ENCODE results near the gene GABRB2. TPM values are rescaled to one million over a fixed set of nuclear protein-coding genes. Genes with fewer than 3 reads are reported as not detected.
"Not testable (repeated sequence)": the region's sequence is repeated elsewhere in the genome, so short reads cannot be mapped to it uniquely, and the experiment has no call there.

GABRB2 gene
- total RNA-seq, 1 donor from 2014 or later: 0.64 TPM

DNA sequence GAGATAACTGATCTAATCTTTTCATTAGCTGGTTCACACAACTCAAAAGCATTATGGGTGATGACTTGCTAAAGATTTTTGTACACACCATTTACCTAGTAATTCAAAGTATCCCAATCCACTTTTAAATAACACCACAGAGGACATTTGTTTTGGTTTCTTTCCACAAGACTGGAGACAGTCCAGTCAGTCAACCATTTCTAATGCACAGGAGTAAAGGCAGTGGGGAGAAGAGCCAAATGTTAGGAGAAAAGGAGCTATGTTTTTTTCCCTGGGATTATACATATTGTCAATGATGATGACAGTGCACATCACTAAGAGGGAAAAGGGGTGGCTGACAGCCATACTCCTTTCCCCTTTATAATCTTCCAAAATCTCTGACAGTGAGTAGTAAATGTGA, 240.9 kb downstream of the GABRB2 start:
- no peak for DNase-seq (ENCODE audit: low read depth)

DNA sequence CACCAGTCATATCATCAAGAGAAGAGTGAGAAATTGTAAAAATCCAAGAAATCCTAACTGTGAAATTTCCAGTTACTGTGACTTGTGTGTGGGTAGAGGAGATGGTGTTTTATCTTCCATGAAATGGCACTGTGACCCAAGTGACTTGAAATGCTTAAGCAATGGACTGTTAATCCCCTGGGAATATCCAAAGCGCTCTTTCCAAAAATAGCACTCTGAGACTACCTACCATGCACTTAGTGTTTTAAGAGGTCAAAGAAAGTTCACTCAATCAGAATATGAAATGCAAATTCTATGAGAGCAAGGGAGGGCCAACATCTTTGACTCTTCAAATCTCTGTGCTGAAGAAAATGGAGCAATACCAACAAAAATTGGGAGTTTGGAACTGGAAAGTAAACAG, 244.0 kb downstream of the GABRB2 start:
- DNase-seq (ENCODE audit: low read depth): peak; percentile 40

DNA sequence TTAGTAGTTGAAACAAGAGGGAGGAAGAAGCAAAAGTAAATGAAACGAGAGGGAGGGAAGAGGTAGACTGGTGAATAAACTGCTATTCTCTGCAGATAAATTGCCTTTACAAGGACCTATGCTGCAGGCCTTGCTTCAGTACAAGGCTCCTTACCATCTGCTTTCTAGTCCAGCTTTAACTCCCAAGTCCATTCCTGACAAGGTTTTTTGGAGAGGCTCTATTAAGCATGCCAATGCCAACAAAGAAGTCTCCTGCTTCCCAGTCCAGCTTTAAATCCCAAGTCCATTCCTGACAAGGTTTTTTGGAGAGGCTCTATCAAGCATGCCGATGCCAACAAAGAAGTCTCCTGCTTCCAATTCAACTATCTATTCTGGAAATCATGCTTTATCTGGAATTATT, 244.9 kb downstream of the GABRB2 start:
- no peak for DNase-seq (ENCODE audit: low read depth)

DNA sequence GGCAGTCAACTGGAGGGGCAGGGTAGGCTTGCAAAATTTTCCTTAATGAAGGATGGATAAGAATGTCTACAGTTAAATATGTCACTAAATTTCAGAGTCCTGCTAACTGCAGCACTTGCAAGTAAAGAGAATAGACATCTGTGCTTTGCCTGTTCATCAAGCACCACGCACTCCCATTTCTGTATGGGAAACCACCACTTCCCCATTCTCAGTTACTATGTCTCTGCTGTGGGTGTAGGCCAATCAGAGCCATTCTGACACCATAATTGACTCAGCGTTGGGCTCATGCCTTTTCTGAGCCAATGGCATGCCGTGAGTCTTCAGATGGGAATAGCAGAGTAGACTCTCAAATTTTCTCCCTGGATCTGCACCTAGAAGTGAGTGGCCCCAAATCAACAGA, 247.5 kb downstream of the GABRB2 start:
- DNase-seq (ENCODE audit: low read depth): no peak

DNA sequence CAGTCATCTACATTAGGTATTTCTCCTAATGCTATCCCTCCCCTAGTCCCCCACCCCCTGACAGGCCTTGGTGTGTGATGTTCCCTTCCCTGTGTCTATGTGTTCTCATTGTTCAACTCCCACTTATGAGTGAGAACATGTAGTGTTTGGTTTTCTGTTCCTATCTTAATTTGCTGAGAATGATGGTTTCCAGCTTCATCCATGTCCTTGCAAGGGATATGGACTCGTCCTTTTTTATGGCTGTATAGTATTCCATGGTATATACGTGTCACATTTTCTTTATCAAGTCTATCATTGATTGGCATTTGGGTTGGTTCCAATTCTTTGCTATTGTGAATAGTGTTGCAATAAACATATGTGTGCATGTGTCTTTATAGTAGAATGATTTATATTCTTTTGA, 249.1 kb downstream of the GABRB2 start:
- DNase-seq (ENCODE audit: low read depth): not testable (repeated sequence)

DNA sequence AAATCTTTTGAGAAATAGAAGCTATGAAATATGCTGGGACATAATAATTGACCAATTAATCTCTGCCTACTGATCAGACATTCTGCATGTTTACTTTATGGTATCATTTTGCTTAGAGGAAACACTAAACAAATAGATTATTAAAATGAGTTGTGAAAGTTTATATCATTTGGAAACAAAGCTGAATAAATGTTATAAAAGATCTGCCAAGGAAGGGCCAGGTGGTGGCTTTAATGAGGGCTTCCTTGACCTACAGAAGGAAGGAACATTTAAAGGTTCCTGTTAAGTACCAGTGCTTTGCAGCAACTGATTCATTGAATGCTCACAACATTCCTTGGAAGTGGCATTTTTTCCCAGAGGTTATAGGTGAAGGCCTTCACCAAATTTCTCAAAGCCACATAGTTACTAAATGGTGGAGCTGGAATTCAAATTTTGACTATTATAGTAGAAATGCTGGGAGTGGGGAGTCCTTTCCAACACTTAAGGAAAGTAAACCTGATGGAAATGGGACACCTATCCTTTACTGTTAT, 250.7 kb downstream of the GABRB2 start:
- no peak for DNase-seq (ENCODE audit: low read depth)

DNA sequence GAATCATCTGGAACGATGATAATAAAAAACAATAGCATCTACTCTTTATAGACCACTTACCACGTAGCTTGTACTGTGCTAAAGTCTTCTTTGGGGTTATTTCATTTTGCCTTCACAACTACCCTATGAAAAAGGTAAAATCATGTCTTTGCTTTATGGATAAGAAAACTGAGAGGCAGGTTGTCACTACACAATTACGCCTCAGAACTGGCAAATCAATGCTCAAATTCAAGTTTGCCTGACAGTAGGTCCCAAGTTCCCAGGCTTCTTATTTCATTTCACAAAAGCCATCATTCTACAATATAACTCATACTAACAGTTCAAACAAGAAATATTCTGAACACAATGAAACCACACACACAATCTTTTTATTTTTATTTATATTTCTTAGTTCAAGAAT, 258.5 kb downstream of the GABRB2 start:
- DNase-seq (ENCODE audit: low read depth): no peak

DNA sequence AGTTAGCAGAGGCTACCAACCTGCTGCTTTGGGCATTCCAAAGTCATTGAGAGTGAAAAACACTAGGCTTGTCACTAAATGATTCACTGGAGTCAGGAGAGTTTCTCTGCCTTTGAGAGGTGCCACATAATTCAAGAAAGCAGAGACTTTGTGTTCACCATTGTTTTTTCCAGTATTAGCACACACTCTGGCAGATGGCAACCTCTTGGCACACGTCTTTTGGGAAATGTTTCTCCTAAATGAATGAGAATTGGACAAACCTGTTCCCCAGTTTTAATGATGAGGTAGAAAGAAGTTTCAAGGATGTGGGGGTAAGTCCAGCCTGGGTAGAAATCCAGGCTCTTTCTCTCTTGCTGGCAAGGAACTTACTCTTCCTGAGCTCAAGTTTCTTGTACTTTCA, 259.1 kb downstream of the GABRB2 start:
- no peak for DNase-seq (ENCODE audit: low read depth)

DNA sequence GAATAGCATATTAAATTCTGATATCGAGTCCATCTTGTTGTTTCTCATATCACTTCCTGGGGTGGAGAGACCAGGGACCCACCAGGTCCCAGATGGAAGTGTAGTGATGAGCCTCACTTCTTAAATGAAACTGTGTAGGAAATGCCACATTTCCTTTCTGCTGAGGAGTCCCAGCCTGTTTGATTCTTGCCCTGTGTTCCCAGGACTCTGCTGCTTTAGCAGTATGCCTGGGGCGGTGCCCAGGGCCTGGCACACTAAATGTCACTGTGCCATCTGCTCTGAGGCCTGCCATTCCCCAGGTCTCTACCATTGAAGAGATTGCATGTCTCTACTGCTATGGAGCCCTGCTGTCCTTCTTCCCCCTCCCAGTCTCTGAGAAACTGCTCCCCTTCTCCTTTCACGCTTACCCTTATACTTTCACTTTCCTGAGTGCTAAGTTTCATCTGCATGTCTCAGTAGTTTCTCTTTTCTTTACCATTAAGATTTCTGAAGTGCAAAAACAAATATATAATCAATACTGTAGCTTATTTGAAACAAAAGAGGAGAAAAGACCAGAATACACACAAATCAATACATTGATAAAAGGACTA, 260.4 kb downstream of the GABRB2 start:
- no peak for DNase-seq (ENCODE audit: low read depth)

DNA sequence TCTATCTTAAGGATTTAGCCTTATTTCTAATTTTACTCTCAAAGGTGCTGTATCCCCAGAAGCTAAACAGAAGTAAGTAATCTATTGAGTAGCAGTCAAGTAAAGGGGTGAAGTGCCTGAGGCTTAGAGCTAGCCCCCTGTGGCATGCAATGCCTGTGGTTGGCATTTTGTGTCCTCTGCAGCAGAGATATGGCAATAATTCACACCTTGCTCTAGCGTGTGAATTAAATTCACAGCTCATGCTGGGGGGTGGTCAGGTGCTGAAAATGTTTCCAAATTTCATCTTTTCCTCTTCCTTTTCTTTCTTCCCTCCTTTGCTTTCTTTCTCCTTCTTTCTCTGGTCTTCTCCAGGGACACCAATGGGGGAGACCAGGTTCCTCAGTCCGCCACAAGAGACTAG, 262.1 kb downstream of the GABRB2 start:
- DNase-seq (ENCODE audit: low read depth): no peak

DNA sequence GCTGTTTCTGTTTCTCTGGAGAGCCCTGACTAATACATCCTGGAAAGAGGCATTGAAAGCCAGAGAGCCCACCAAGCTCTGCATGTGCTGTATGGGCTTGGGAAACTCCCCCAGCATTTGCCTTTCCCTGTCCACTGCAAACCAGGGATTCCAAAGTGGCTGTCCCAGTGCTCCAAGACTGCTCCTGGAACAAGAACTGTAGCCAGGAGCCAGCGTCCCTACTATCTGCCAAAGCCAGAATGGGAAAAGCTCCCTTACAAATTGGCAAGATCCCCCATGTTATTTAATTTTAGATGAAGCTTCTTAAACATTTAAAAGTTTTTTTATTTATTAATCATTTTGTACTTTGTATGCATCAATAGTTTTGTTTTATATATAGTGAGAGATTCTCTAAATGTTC, 263.2 kb downstream of the GABRB2 start:
- no peak for DNase-seq (ENCODE audit: low read depth)

DNA sequence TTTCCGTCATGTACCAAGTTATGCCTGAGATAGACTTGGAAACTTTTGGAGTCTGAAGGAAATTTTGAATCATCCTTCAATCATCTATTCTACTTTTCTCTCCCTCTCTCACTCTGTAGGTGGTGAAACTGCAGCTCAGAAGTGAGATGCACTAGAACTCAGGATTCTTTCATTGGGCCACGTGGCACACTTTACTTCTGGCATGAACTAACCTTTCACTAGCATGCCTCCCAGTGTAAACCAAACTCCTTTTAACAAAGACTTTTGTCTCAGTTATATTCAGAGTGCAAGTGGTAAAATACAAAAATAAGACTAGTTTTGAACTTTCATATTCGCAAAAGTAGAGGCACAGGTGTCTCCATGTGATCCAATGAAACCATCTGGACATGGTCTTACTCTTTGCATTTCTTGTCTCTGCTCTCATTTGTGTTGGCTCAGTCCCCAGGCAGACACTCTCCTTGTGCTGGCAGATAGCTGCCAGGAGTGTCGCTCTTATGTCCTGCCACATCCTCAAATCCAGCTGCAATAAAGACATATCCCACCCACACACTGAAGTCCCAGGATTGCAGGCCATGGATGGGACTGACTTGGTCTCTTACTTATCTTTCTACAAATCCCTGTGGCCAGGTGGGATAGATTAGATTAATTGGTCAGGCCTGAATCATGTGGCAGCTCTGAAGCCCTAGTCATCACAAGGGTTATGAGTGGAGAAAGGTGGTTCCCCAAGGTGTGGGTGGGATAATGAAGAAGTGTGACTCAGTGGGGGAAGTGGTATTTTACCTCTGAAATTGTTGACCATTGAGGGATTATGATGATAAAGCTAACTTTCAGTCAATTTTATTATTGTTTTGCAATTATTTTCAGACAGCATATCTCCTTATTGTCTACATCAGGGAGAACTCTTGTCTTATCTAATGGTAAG, 267.5 kb downstream of the GABRB2 start:
- DNase-seq (ENCODE audit: low read depth): no peak

DNA sequence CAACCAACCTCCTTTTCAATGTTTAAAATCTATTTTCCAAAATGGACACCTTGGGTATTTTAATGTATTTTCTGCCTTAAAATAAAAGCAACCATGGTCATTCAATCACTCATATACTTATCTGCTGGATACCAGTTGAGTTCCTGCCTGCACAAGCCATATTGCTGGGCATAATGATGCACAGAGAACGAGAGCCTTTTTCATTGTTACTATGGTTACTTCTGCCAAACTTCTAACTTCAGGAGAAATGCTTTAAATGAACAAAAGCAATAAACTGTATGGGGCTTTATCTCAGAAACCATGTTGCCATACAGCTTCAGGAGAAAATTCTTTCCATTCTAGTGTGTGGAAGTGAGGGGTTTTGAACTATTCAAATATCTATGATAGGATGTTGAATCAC, 269.5 kb downstream of the GABRB2 start:
- DNase-seq (ENCODE audit: low read depth): no peak

DNA sequence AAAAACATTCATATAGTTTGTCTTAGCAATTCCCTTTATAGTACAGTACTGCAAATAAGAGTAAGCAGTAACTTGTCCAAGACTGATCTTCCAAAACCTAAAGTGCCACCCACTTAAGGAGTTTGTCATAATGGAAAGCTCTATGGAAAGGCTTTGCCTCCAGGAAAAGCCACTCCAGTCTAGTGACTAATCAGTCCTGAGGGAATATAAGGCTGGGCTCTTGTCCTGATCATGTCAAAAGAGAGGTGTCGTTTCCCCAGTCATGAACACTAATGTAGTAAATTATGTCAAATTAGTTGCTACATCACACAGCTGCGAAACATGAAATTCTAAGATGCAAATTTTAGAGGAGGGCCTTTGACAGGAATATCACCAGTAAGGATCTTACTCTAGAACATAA, 271.6 kb downstream of the GABRB2 start:
- DNase-seq (ENCODE audit: low read depth): peak; percentile 5

DNA sequence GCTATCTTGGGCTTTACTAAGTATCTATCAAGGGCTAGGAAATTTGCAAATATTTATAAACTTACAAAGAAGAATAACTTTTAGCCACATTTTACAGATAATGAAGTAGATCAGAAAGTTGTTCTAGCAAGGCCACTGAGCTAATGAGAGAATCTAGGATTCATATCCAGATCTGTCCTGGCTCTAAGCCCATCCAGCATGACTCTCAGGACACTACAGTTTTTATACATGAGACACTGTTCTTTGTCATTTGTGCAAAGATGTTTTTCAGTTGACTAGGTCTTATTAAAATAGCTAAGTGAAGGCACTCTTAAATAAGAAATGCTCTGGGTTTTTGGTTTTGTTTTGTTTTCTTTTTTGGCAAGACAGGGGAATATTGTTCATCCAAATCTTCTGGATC, 273.1 kb downstream of the GABRB2 start:
- peak; percentile 8 for DNase-seq (ENCODE audit: low read depth)

DNA sequence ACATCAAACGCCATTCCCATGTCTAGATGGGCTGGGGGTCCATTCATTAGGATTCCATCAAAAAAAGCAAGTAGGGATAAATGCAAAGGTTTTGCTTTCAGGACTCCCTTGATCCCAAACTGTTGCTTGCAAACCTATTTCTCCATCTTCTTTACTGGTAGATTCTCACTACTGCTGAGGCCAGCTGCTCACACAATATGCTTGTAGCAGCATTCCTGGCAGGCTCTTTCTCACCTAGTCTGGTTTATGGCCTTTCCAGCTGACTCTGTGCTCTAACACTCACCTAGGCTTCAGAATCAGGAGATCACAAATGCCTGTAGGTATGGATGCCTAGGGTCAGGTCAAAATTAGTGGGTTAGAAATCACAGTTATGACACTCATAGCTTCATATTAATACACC, 274.7 kb downstream of the GABRB2 start:
- DNase-seq (ENCODE audit: low read depth): no peak

DNA sequence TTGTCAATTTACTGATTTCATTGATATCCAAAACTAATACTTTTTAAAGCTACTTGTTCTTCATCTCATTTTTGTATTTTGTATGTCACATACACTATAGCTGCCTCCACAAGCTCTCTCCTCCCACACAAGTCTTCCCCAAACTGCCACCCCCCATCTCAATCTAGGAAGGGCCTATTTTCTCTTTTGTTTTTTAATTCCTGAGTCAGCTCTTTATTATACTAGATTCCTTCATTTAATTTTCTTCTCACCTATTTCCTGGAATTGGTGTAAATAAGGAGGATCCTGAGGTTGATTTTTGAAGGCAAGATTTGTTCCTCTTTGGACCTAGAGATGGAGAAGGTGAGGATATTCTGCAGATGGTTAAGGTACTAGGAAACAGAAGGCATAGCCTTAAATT, 277.4 kb downstream of the GABRB2 start:
- DNase-seq (ENCODE audit: low read depth): no peak

DNA sequence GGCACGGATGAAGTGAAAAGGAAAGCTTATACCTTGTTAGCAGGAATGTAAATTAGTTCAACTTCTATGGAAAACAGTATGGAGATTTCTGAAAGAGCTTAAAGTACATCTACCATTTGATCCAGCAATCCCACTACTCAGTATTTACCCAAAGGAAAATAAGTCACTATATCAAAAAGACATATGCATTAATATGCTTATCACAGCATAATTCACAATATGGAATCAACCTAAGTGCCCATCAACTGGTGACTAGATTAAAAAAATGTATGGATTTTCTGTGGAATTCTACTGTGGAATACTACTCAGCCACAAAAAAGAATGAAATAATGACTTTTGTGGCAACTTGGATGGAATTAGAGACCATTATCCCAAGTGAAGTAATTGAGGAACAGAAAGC, 279.6 kb downstream of the GABRB2 start:
- no peak for DNase-seq (ENCODE audit: low read depth)

DNA sequence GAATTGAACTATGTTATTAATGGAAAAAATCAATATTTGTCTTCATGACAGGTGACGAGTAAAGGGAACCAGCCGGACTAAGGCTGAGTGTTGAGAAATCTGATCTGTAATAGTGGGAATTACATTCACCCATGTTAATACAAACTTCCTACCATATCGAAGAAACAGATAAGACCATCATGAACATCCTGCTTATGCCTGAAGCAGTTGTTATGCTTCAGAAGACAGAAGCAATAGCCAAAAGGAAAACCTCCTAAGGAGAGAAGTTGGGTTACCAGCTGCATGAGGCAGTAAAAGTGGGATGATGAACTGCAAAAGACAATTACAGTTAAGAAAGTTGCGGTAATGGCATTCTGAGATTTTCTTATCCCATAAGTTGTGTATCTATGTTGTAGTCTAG, 281.5 kb downstream of the GABRB2 start:
- DNase-seq (ENCODE audit: low read depth): no peak

DNA sequence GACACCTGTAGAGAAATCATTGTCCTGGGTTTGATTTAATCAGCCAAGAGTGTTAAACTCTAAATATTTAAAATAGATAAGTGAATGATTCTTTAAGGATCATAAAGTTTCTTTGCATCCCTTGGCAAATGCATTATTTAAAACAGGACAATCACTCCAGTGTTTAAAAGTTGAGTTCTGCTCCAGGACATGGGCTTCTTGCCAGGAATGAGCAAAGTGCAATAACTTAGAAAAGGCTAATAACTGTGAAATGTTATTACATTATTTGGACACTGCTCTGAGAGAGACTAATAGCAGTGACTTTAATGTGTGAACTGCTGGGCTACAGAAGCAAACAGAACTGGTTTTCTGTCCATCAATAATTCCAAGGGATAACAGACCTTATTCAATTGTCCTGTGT, 283.3 kb downstream of the GABRB2 start:
- no peak for DNase-seq (ENCODE audit: low read depth)

DNA sequence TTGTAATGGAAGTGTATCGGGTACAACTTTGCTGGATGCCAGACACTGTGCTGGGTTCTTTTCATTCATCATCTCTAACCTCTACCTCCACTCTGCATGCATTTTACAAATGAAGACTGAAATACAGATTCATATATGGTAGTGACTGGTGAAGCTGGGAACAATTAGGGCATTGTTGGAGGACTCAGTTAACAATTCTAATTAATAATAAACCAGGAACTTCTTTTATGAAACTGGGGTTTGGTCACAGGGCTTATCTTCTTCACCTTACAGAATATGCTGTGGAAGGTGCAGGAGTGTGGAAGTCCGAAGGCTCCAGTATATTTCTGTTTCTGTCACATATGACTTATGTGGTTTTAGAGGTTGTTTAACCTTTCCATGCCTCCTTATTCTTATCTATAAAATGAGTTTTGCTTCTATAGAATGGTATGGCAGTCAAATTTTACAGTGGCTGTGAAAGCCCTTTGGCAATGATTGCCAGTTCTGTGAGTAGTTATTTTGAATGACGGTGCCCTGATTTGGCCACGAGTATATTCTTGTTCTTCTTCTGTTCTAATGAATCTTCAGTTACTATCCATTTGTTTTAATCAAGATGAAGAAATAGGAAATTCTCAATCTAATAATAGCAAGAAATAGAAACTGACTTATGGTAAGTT, 284.7 kb downstream of the GABRB2 start:
- no peak for DNase-seq (ENCODE audit: low read depth)

DNA sequence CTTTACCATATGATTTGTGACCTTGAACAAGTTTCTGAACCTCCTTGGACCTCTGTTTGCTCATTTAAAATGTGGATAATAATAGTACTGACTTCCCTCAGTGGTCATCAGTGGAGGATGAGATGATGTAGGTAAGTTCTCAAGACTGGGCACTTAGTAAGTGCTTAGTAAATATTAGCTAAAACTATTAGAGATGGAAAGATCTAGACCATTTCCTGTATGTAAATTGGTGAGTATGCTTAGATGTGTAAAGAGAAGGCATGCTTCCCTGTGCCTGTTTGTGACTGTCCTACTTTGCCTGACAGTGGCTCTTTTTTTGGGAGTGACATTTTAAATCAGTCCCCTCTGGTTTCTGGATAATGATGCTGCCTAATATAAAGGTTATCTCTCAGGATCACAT, 288.1 kb downstream of the GABRB2 start:
- DNase-seq (ENCODE audit: low read depth): no peak
